ENCODE results near the gene DOC2A. TPM values are rescaled to one million over a fixed set of nuclear protein-coding genes. Genes with fewer than 3 reads are reported as not detected.

DOC2A gene
- total and polyA plus RNA-seq, 2 donors from 2014 or later, result 1.9 to 3.5 TPM

- Histone ChIP-seq H3K9ac (ENCODE audit: low read length in 3 of 3) (no peak overlapping the region), H3K4me3 (ENCODE audit: low read length in 3 of 3) (no peak overlapping the region), H3K36me3 (ENCODE audit: control insufficient read depth in 2 of 3, insufficient read depth in 3 of 3, low read length in 3 of 3) (no peaks in the 10 kb centered on the region), H3K4me1 (ENCODE audit: control insufficient read depth in 2 of 3, insufficient read depth in 2 of 3, low read depth in 1 of 3, low read length in 3 of 3) (no peaks in the 10 kb centered on the region), H3K27ac (ENCODE audit: low read depth in 2 of 2, low read length in 2 of 2) (no peak overlapping the region), H3K27me3 (ENCODE audit: control insufficient read depth, insufficient read depth, low read length) (peaks cover 3% of the 10 kb centered on the region), H3K9me3 (ENCODE audit: control insufficient read depth in 2 of 3, insufficient read depth in 1 of 3, low read length in 3 of 3) (no peaks in the 10 kb centered on the region)
- intact Hi-C loops (cut with DNase I), result no loop called here
- TF ChIP-seq, protein P1, sequence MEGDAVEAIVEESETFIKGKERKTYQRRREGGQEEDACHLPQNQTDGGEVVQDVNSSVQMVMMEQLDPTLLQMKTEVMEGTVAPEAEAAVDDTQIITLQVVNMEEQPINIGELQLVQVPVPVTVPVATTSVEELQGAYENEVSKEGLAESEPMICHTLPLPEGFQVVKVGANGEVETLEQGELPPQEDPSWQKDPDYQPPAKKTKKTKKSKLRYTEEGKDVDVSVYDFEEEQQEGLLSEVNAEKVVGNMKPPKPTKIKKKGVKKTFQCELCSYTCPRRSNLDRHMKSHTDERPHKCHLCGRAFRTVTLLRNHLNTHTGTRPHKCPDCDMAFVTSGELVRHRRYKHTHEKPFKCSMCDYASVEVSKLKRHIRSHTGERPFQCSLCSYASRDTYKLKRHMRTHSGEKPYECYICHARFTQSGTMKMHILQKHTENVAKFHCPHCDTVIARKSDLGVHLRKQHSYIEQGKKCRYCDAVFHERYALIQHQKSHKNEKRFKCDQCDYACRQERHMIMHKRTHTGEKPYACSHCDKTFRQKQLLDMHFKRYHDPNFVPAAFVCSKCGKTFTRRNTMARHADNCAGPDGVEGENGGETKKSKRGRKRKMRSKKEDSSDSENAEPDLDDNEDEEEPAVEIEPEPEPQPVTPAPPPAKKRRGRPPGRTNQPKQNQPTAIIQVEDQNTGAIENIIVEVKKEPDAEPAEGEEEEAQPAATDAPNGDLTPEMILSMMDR (IDR thresholded peaks at IDR 0.05; ENCODE audit: borderline replicate concordance, extremely low read depth, insufficient read depth), result no peak
- no peak for FAIRE-seq
- no peak for DNase-seq
These were observed 19.3 kb upstream of the DOC2A start for GRCh38 chr16:30030011-30030685.

GRCh38 chr16:30028438-30029076, 17.7 kb upstream of the DOC2A start:
- intact Hi-C loops (cut with DNase I), result no loop called here
- no peak for FAIRE-seq

DNA sequence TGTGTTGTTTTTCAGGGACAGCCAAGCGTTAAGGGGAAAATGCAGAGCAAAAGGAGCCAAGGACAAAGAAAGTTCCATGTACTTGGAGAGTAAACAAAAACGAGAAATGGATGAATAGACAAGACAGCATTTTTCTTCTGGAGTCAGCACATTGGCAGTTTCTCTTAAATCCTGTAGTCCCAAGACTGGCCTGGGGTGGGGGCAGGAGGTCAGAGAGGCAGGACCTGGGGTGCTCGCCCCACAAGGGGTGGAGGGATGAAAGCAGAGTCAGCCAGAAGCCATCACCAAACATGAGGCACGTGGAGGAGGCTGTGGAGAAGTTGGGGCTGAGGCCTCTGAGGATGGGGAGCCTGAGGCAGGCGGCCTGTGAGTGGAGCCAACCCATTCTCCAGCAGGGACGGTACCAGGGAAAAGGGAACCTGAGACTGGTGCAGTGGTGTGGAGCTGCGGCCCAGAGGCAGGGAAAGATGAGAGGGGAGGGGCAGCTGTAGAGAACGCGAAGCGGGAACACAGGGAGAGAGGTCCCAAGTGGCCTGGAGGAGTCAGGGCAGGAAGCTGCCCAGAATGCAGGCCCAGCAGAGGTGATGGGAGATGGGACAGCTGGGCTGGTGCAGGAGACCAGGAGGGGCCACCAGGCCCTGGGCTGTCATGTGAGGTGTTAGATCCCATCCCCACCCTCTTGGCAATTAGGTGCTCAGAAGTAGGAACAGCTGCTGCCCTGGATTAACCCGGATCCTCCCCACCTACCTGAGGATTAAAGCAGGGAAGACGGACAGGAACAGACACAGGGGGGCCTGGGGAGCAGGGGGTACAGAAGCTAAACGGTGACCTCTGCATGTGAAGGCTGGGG, 17.0 kb upstream of the DOC2A start:
- Histone ChIP-seq H3K9me3 (ENCODE audit: control insufficient read depth in 2 of 3, insufficient read depth in 1 of 3, low read length in 3 of 3) (no peaks in the 10 kb centered on the region), H3K4me3 (ENCODE audit: low read length in 3 of 3) (no peak overlapping the region), H3K27me3 (ENCODE audit: control insufficient read depth, insufficient read depth, low read length) (peaks cover 3% of the 10 kb centered on the region), H3K27ac (ENCODE audit: low read depth in 2 of 2, low read length in 2 of 2) (no peak overlapping the region), H3K9ac (ENCODE audit: low read length in 3 of 3) (no peak overlapping the region), H3K4me1 (ENCODE audit: control insufficient read depth in 2 of 3, insufficient read depth in 2 of 3, low read depth in 1 of 3, low read length in 3 of 3) (no peaks in the 10 kb centered on the region), H3K36me3 (ENCODE audit: control insufficient read depth in 2 of 3, insufficient read depth in 3 of 3, low read length in 3 of 3) (no peaks in the 10 kb centered on the region)
- TF ChIP-seq, protein P1 (IDR thresholded peaks at IDR 0.05; ENCODE audit: borderline replicate concordance, extremely low read depth, insufficient read depth), result no peak
- no peak for FAIRE-seq
- intact Hi-C loops (cut with DNase I), result no loop called here
- no peak for DNase-seq

More at GRCh38 chr16:30028438-30029076, 17.7 kb upstream of the DOC2A start:
- Histone ChIP-seq H3K27me3 (ENCODE audit: control insufficient read depth, insufficient read depth, low read length) (peaks cover 3% of the 10 kb centered on the region), H3K4me3 (ENCODE audit: low read length in 3 of 3) (no peak overlapping the region), H3K9ac (ENCODE audit: low read length in 3 of 3) (no peak overlapping the region), H3K36me3 (ENCODE audit: control insufficient read depth in 2 of 3, insufficient read depth in 3 of 3, low read length in 3 of 3) (no peaks in the 10 kb centered on the region), H3K4me1 (ENCODE audit: control insufficient read depth in 2 of 3, insufficient read depth in 2 of 3, low read depth in 1 of 3, low read length in 3 of 3) (no peaks in the 10 kb centered on the region), H3K9me3 (ENCODE audit: control insufficient read depth in 2 of 3, insufficient read depth in 1 of 3, low read length in 3 of 3) (no peaks in the 10 kb centered on the region), H3K27ac (ENCODE audit: low read depth in 2 of 2, low read length in 2 of 2) (no peak overlapping the region)
- TF ChIP-seq, protein P1 (IDR thresholded peaks at IDR 0.05; ENCODE audit: borderline replicate concordance, extremely low read depth, insufficient read depth), result no peak
- peak in 3 of 5 donors; percentile 60 to 68 (median 67) for DNase-seq

All from kidney (tissue), 14 donors.